ENCODE results near the gene CEND1.

The CEND1 gene

GRCh38 chr11:766936-767210 is 23.0 kb downstream of the CEND1 start:
- no peak for TF ChIP-seq GATA1 (IDR thresholded peaks at IDR 0.05; ENCODE audit: low read depth, low read length)
- no peak for TF ChIP-seq POLR2A (IDR thresholded peaks at IDR 0.05; ENCODE audit: low read length)
- no peak for DNase-seq

GRCh38 chr11:766106-766935 is 23.6 kb downstream of the CEND1 start:
- TF ChIP-seq POLR2A (IDR thresholded peaks at IDR 0.05; ENCODE audit: low read length): no peak
- TF ChIP-seq GATA1 (IDR thresholded peaks at IDR 0.05; ENCODE audit: low read depth, low read length): no peak

GRCh38 chr11:765802-766091 is 24.1 kb downstream of the CEND1 start:
- DNase-seq: no peak
- TF ChIP-seq GATA1 (IDR thresholded peaks at IDR 0.05; ENCODE audit: low read depth, low read length): no peak
- no peak for TF ChIP-seq POLR2A (IDR thresholded peaks at IDR 0.05; ENCODE audit: low read length)

More at GRCh38 chr11:766106-766935, 23.6 kb downstream of the CEND1 start:
- DNase-seq: no peak

- TF ChIP-seq GATA1 (IDR thresholded peaks at IDR 0.05; ENCODE audit: low read depth, low read length) (no peak), POLR2A (IDR thresholded peaks at IDR 0.05; ENCODE audit: low read length) (peak; percentile 35)
- peak; percentile 73 to 80 for DNase-seq
Observed at GRCh38 chr11:765025-765801, 24.7 kb downstream of the CEND1 start.

GRCh38 chr11:764322-765024 is 25.4 kb downstream of the CEND1 start:
- TF ChIP-seq GATA1 (IDR thresholded peaks at IDR 0.05; ENCODE audit: low read depth, low read length): no peak
- no peak for TF ChIP-seq POLR2A (IDR thresholded peaks at IDR 0.05; ENCODE audit: low read length)
- DNase-seq: no peak

- DNase-seq: no peak
- TF ChIP-seq POLR2A (IDR thresholded peaks at IDR 0.05; ENCODE audit: low read length) (peak; percentile 35), GATA1 (IDR thresholded peaks at IDR 0.05; ENCODE audit: low read depth, low read length) (no peak)
Observed at GRCh38 chr11:763549-764321, 26.2 kb downstream of the CEND1 start.

- no peak for DNase-seq
- TF ChIP-seq POLR2A (IDR thresholded peaks at IDR 0.05; ENCODE audit: low read length): no peak
- TF ChIP-seq GATA1 (IDR thresholded peaks at IDR 0.05; ENCODE audit: low read depth, low read length): no peak
Observed at GRCh38 chr11:763073-763463, 26.8 kb downstream of the CEND1 start.

- DNase-seq: peak; percentile 52 to 58
Observed at GRCh38 chr11:762421-763072, 27.3 kb downstream of the CEND1 start.

GRCh38 chr11:761526-762108 is 28.3 kb downstream of the CEND1 start:
- TF ChIP-seq GATA1 (IDR thresholded peaks at IDR 0.05; ENCODE audit: low read depth, low read length): no peak
- no peak for TF ChIP-seq POLR2A (IDR thresholded peaks at IDR 0.05; ENCODE audit: low read length)
- no peak for DNase-seq

More at GRCh38 chr11:762421-763072, 27.3 kb downstream of the CEND1 start:
- TF ChIP-seq GATA1 (IDR thresholded peaks at IDR 0.05; ENCODE audit: low read depth, low read length) (no peak), POLR2A (IDR thresholded peaks at IDR 0.05; ENCODE audit: low read length) (no peak)

- no peak for TF ChIP-seq POLR2A (IDR thresholded peaks at IDR 0.05; ENCODE audit: low read length)
- TF ChIP-seq GATA1 (IDR thresholded peaks at IDR 0.05; ENCODE audit: low read depth, low read length): no peak
- DNase-seq: no peak
Observed at GRCh38 chr11:760236-760635, 29.7 kb downstream of the CEND1 start.

GRCh38 chr11:749731-750130 is 40.2 kb downstream of the CEND1 start:
- TF ChIP-seq POLR2A (IDR thresholded peaks at IDR 0.05; ENCODE audit: low read length): no peak
- no peak for TF ChIP-seq GATA1 (IDR thresholded peaks at IDR 0.05; ENCODE audit: low read depth, low read length)
- no peak for DNase-seq

- no peak for TF ChIP-seq POLR2A (IDR thresholded peaks at IDR 0.05; ENCODE audit: low read length)
- TF ChIP-seq GATA1 (IDR thresholded peaks at IDR 0.05; ENCODE audit: low read depth, low read length): no peak
- peak; percentile 66 to 81 for DNase-seq
Observed at GRCh38 chr11:748007-748359, 41.9 kb downstream of the CEND1 start.
